HG03095 (cell line): ENCODE measurements around the gene SEMA3C.
A peak's percentile ranks its signal among the peaks of the same experiment; 100 is the strongest.

Source experiments
- ATAC-seq: cut with Tn5 transposase; IDR thresholded peaks from one replicate; pipeline ENCODE4 v1.9.1; 2021; ENCODE audit warnings: moderate library complexity; ENCODE audit not compliant: unreplicated experiment

The SEMA3C gene

GRCh38 chr7:80708123-80708522 lies 210.7 kb downstream of the SEMA3C start:
- no peak for ATAC-seq

- ATAC-seq, result no peak
Observed at GRCh38 chr7:80707318-80707717, 211.5 kb downstream of the SEMA3C start.

- no peak for ATAC-seq
Observed at GRCh38 chr7:80705130-80705781, 213.6 kb downstream of the SEMA3C start.

GRCh38 chr7:80703272-80703671 lies 215.6 kb downstream of the SEMA3C start:
- ATAC-seq, result no peak

GRCh38 chr7:80699721-80700256 lies 219.1 kb downstream of the SEMA3C start:
- ATAC-seq, result no peak

GRCh38 chr7:80699045-80699638 lies 219.7 kb downstream of the SEMA3C start:
- peak; percentile 86 for ATAC-seq
